HepG2 (cell line): ENCODE results near the gene RNF150. TPM values are rescaled to one million over a fixed set of nuclear protein-coding genes. Genes with fewer than 3 reads are reported as not detected.

Source experiments
- ATAC-seq: fragments of 200-7000 bp; cut with Tn5 transposase; 3 replicates; pipeline ENCODE4 v1.9.1; 2020; ENCODE audit warnings: mild to moderate bottlenecking, moderate library complexity
- BruUV-seq: library from RNA; stranded (reverse); fragments of 400-500 nt; replicated peaks from 2 replicates; lab custom pipeline; 2021; lab: Mats Ljungman, UMichigan
- CTCF ChIA-PET: fragments of 300-600 bp; formaldehyde crosslinking; extraction: SDS; loops from one replicate; lab custom pipeline; 2021; ENCODE audit warnings: low total read pairs, inconsistent platforms, low intra/inter-chr PET ratio; lab: Yijun Ruan, JAX
- POLR2A ChIA-PET: fragments of 350-600 bp; sonication (Branson Sonifier 250); formaldehyde crosslinking; loops from one replicate; lab custom pipeline; 2020; ENCODE audit warnings: antibody characterized with exemption, inconsistent platforms; lab: Yijun Ruan, JAX
- DNase-seq: peaks from one replicate; pipeline ENCODE4 v3.0.0-alpha.2; 2015; ENCODE audit warnings: low spot score
- FAIRE-seq: peaks from 3 replicates; lab custom pipeline; 2011; peaks lifted over from hg19 to GRCh38; lab: Jason Lieb, UNC
- H2AFZ ChIP-seq: one replicate; pipeline ENCODE4 v1.6.1; 2011; ENCODE audit warnings: low read length, inconsistent platforms
- H3K27ac ChIP-seq: fragments of 300-600 bp; 3 replicates; pipeline ENCODE4 v1.8.0; 2011; ENCODE audit warnings: mixed run types, mild to moderate bottlenecking, mixed read lengths, low read length, inconsistent platforms; ENCODE audit not compliant: insufficient read depth; ENCODE audit errors: extremely low read length
- H3K27me3 ChIP-seq, 2 experiments: fragments of 200-600 bp in 1 of 2; 2 replicates in 1 of 2; 3 replicates in 1 of 2; pipeline versions ENCODE4 v1.6.0 to v1.8.0; 2011; ENCODE audit warnings: low read length in 2 of 2, mild to moderate bottlenecking in 2 of 2, moderate library complexity in 2 of 2, inconsistent platforms in 1 of 2; ENCODE audit not compliant: insufficient read depth in 2 of 2, control insufficient read depth in 1 of 2
- H3K36me3 ChIP-seq, 2 experiments: fragments of 200-600 bp in 1 of 2; replicated peaks in 1 of 2; 2 replicates in 1 of 2; 3 replicates in 1 of 2; pipeline versions ENCODE4 v1.5.1 to v1.8.0; 2011; ENCODE audit warnings: low read length in 2 of 2, inconsistent platforms in 1 of 2; ENCODE audit not compliant: insufficient read depth in 2 of 2, control insufficient read depth in 1 of 2
- H3K4me1 ChIP-seq: 2 replicates; pipeline ENCODE4 v1.5.1; 2012; ENCODE audit warnings: low read length, inconsistent platforms; ENCODE audit not compliant: insufficient read depth
- H3K4me2 ChIP-seq: 2 replicates; pipeline ENCODE4 v1.6.0; 2011; ENCODE audit warnings: low read depth, low read length, inconsistent platforms
- H3K4me3 ChIP-seq, 3 experiments: fragments of 200-600 bp in 1 of 3; sonication (generic), shearing (Covaris generic) in 1 of 3; replicated peaks in 1 of 3; 2 replicates each; pipeline ENCODE4 v1.5.1; 2011 to 2016; ENCODE audit warnings: low read length in 3 of 3, inconsistent platforms in 2 of 3, low read depth in 2 of 3, mild to moderate bottlenecking in 2 of 3, control low read depth in 1 of 3, mixed read lengths in 1 of 3; ENCODE audit not compliant: insufficient read depth in 1 of 3
- H3K79me2 ChIP-seq: one replicate; pipeline ENCODE4 v1.6.1; 2011; ENCODE audit warnings: low read length, inconsistent platforms; ENCODE audit not compliant: insufficient read depth
- H3K9ac ChIP-seq: 2 replicates; pipeline ENCODE4 v1.6.0; 2011; ENCODE audit warnings: mild to moderate bottlenecking, low read depth, low read length, inconsistent platforms; ENCODE audit not compliant: insufficient read depth
- H3K9me3 ChIP-seq: 2 replicates; pipeline ENCODE4 v1.5.1; 2012; ENCODE audit warnings: mild to moderate bottlenecking, low read length
- H4K20me1 ChIP-seq: 2 replicates; pipeline ENCODE4 v1.6.0; 2011; ENCODE audit warnings: inconsistent platforms, mild to moderate bottlenecking, low read length, moderate library complexity; ENCODE audit not compliant: insufficient read depth
- AHR ChIP-seq: IDR thresholded peaks from 2 replicates; pipeline ENCODE4 v1.6.1; 2018; ENCODE audit warnings: missing genetic modification reagents, missing compliant biosample characterization
- DNMT1 ChIP-seq: sonication (generic); formaldehyde crosslinking; IDR thresholded peaks from 2 replicates; pipeline ENCODE4 v1.5.1; 2020; ENCODE audit warnings: mild to moderate bottlenecking, missing genetic modification reagents
- E2F2 ChIP-seq: sonication (generic); formaldehyde crosslinking; IDR thresholded peaks from 2 replicates; pipeline ENCODE4 v1.4.0; 2020; ENCODE audit warnings: missing genetic modification reagents, borderline replicate concordance
- HNF1B ChIP-seq: sonication (generic); formaldehyde crosslinking; IDR thresholded peaks from 2 replicates; pipeline ENCODE4 v1.5.1; 2020; ENCODE audit warnings: mild to moderate bottlenecking, moderate library complexity, missing genetic modification reagents
- IRX3 ChIP-seq: sonication (generic); formaldehyde crosslinking; IDR thresholded peaks from 2 replicates; pipeline ENCODE4 v1.8.1; 2023; ENCODE audit warnings: mild to moderate bottlenecking, low read depth, missing genetic modification reagents, borderline replicate concordance
- NR2F2 ChIP-seq: IDR thresholded peaks from 2 replicates; pipeline ENCODE4 v1.6.1; 2012; ENCODE audit warnings: low read depth, inconsistent platforms, borderline replicate concordance
- TCF12 ChIP-seq, 2 experiments: fragments of 450-650 bp in 1 of 2; sonication (generic) in 1 of 2; formaldehyde crosslinking in 1 of 2; IDR thresholded peaks; 2 replicates each; pipeline versions ENCODE4 v1.6.1 to v1.8.0; 2017 to 2022; ENCODE audit warnings: antibody characterized with exemption in 1 of 2, mild to moderate bottlenecking in 1 of 2, missing genetic modification reagents in 1 of 2, moderate library complexity in 1 of 2
- ZNF256 ChIP-seq: sonication (generic); formaldehyde crosslinking; conservative IDR thresholded peaks from 2 replicates; pipeline ENCODE4 v1.4.0; 2020; ENCODE audit warnings: missing genetic modification reagents
- ZNF761 ChIP-seq: sonication (generic); formaldehyde crosslinking; conservative IDR thresholded peaks from 2 replicates; pipeline ENCODE4 v1.4.0; 2020; ENCODE audit warnings: mild to moderate bottlenecking, missing genetic modification reagents
- WGBS: methylation state at CpG from one replicate; pipeline ENCODE4 v1.1.6; 2017; ENCODE audit warnings: low lambda C conversion rate; 5-methylcytosine and 5-hydroxymethylcytosine counted together
- in situ Hi-C: cut with HindIII; loops from 2 replicates; pipeline ENCODE4 v1.10.0; 2017; ENCODE audit warnings: low pct_unique_long_range_greater_than_20kb; ENCODE audit not compliant: extremely low pct_ligation_motif_present
- intact Hi-C: fragments of 100-400 bp; cut with micrococcal nuclease; formaldehyde crosslinking; loops from one replicate; pipeline ENCODE4 v1.10.0; 2022; ENCODE audit not compliant: unreplicated experiment
- polyA plus RNA-seq, 8 experiments: library from polyadenylated mRNA; depleted of rRNA in 3 of 8; stranded (reverse) in 7 of 8; unstranded in 1 of 8; fragments of >200 nt; fragmentation: Illumina TruSeq in 4 of 8; extraction: Trizol in 4 of 8; gene quantifications; 2 replicates each; pipeline versions ENCODE4 v1.2.1 to v1.2.3, GENCODE V29; 2011 to 2016; ENCODE audit warnings: low read depth in 4 of 8, missing spikeins in 1 of 8, mixed read lengths in 1 of 8; ENCODE audit not compliant: insufficient read depth in 1 of 8
- total RNA-seq, 5 experiments: library from RNA; depleted of rRNA; stranded (reverse); fragments of >200 nt; fragmentation: Illumina TruSeq; extraction: Trizol; gene quantifications; 2 replicates each; pipeline ENCODE4 v1.2.3, GENCODE V29; 2016; ENCODE audit warnings: low read depth in 1 of 5

Gene RNF150
- total and polyA plus RNA-seq, 2 of the 13 experiments (the other 11 are each of a cell fraction or from before 2014, with no cell fraction given), result 0.02 to 0.03 TPM

- FAIRE-seq (no peak), ATAC-seq (no peak), DNase-seq (no peak)
- no peak overlapping the region for H3K27ac ChIP-seq
- H3K9me3 ChIP-seq, result no peaks in the 10 kb centered on the region
- no peak overlapping the region for H3K9ac ChIP-seq
- H4K20me1 ChIP-seq, result no peaks in the 10 kb centered on the region
- in situ Hi-C loops (no loop called here), intact Hi-C loops (no loop called here)
- no peak for TF ChIP-seq IRX3
- no peak overlapping the region for H3K4me3 ChIP-seq
- no peaks in the 10 kb centered on the region for H3K36me3 ChIP-seq
- POLR2A ChIA-PET, result no interaction called here
- H3K79me2 ChIP-seq, result no peaks in the 10 kb centered on the region
- BruUV-seq, result no TSS peak
- 11% methylated on average over 7 of the region's 7 CpGs for WGBS
- no peaks in the 10 kb centered on the region for H3K4me1 ChIP-seq
- H3K4me2 ChIP-seq, result no peak overlapping the region
- CTCF ChIA-PET, result no interaction called here
- H3K27me3 ChIP-seq, result no peaks in the 10 kb centered on the region; a peak in 1 of 5 replicates
- H2AFZ ChIP-seq, result no peak overlapping the region
Measured at GRCh38 chr4:141142423-141142822, 9.2 kb upstream of the RNF150 start.

- Histone ChIP-seq H3K36me3 (no peaks in the 10 kb centered on the region), H3K79me2 (no peaks in the 10 kb centered on the region), H3K4me1 (no peaks in the 10 kb centered on the region), H2AFZ (no peak overlapping the region), H4K20me1 (no peaks in the 10 kb centered on the region), H3K9me3 (no peaks in the 10 kb centered on the region), H3K27me3 (no peaks in the 10 kb centered on the region; a peak in 1 of 5 replicates), H3K27ac (no peak overlapping the region), H3K4me3 (no peak overlapping the region), H3K9ac (no peak overlapping the region), H3K4me2 (no peak overlapping the region)
- no peak for DNase-seq
- in situ Hi-C loops (no loop called here), intact Hi-C loops (no loop called here)
- no TSS peak for BruUV-seq
- ChIA-PET CTCF (no interaction called here), POLR2A (no interaction called here)
- 2% methylated on average over 3 of the region's 3 CpGs for WGBS
- no peak for ATAC-seq
- no peak for FAIRE-seq
- no peak for TF ChIP-seq ZNF761
- no peak for TF ChIP-seq ZNF256
- no peak for TF ChIP-seq E2F2
- TF ChIP-seq TCF12 (IDR thresholded peaks at IDR 0.05), result no peak
- no peak for TF ChIP-seq TCF12 (CRISPR knock-in tag; IDR thresholded peaks at IDR 0.05)
- no peak for TF ChIP-seq AHR (CRISPR knock-in tag)
- no peak for TF ChIP-seq HNF1B (CRISPR knock-in tag)
- no peak for TF ChIP-seq NR2F2
- TF ChIP-seq DNMT1 (CRISPR knock-in tag), result no peak
Measured at GRCh38 chr4:141140391-141141200, 7.3 kb upstream of the RNF150 start.
